ENCODE results near the gene RIPPLY1. TPM values are rescaled to one million over a fixed set of nuclear protein-coding genes. Genes with fewer than 3 reads are reported as not detected.

Gene RIPPLY1
- polyA plus RNA-seq, 1 of the 3 experiments (the other 2 are of a cell fraction): 0.08 TPM

GRCh38 chrX:106952089-106952488 lies 48.9 kb upstream of the RIPPLY1 start:
- Histone ChIP-seq H3K27ac (ENCODE audit: low read depth in 2 of 2, low read length in 1 of 2) (no peak overlapping the region), H3K36me3 (replicated peaks in 1 of 2; ENCODE audit: control insufficient read depth in 1 of 2, insufficient read depth in 2 of 2, low read length in 1 of 2) (no peaks in the 10 kb centered on the region), H3K9me2 (no peaks in the 10 kb centered on the region), H3K9ac (no peak overlapping the region), H2AFZ (ENCODE audit: low read depth) (no peak overlapping the region), H3K9me3 (no peaks in the 10 kb centered on the region), H3K4me1 (ENCODE audit: control insufficient read depth in 1 of 2, insufficient read depth in 2 of 2, low read depth in 1 of 2, low read length in 1 of 2) (peaks cover 3 to 4% of the 10 kb centered on the region in 2 experiments; a peak in 2 of 4 replicates), H3K4me3 (ENCODE audit: low read depth in 2 of 2, low read length in 1 of 2) (no peak overlapping the region), H3K4me2 (no peak overlapping the region), H3F3A (replicated peaks; ENCODE audit: insufficient read depth) (peaks cover 6% of the 10 kb centered on the region), H4K20me1 (ENCODE audit: insufficient read depth) (no peaks in the 10 kb centered on the region), H3K27me3 (ENCODE audit: insufficient read depth) (peaks cover 3% of the 10 kb centered on the region; the same call in 1 of the 2 replicates), H3K79me2 (ENCODE audit: insufficient read depth) (no peaks in the 10 kb centered on the region)
- 42% methylated on average over 3 of the region's 3 CpGs for WGBS (ENCODE audit: low lambda C conversion rate)
- DNase-seq: no peak
- TF ChIP-seq FOXM1 (IDR thresholded peaks at IDR 0.05; ENCODE audit: low read depth) (no peak), REST (IDR thresholded peaks at IDR 0.05; ENCODE audit: low read depth, low read length) (no peak), MAX (IDR thresholded peaks at IDR 0.05; ENCODE audit: low read depth) (no peak), TEAD4 (IDR thresholded peaks at IDR 0.05; ENCODE audit: borderline replicate concordance, insufficient read depth) (no peak)
- POLR2A ChIA-PET: no interaction called here
- CTCF ChIA-PET: interaction anchor here (0.6 to 1.5 kb wide), 5 partner anchors 10 to 58 kb away, joined by 3 to 8 read pairs (median 5); no protein-coding TSS in a partner anchor

GRCh38 chrX:106951230-106951629 lies 48.1 kb upstream of the RIPPLY1 start:
- Histone ChIP-seq H4K20me1 (ENCODE audit: insufficient read depth) (no peaks in the 10 kb centered on the region), H3F3A (replicated peaks; ENCODE audit: insufficient read depth) (peaks cover 6% of the 10 kb centered on the region), H3K27me3 (ENCODE audit: insufficient read depth) (peaks cover 3% of the 10 kb centered on the region; the same call in 1 of the 2 replicates), H2AFZ (ENCODE audit: low read depth) (no peak overlapping the region), H3K79me2 (ENCODE audit: insufficient read depth) (no peaks in the 10 kb centered on the region), H3K4me3 (ENCODE audit: low read depth in 2 of 2, low read length in 1 of 2) (no peak overlapping the region), H3K9me2 (no peaks in the 10 kb centered on the region), H3K4me2 (no peak overlapping the region), H3K9me3 (no peaks in the 10 kb centered on the region), H3K27ac (ENCODE audit: low read depth in 2 of 2, low read length in 1 of 2) (no peak overlapping the region), H3K36me3 (replicated peaks in 1 of 2; ENCODE audit: control insufficient read depth in 1 of 2, insufficient read depth in 2 of 2, low read length in 1 of 2) (no peaks in the 10 kb centered on the region), H3K9ac (no peak overlapping the region), H3K4me1 (ENCODE audit: control insufficient read depth in 1 of 2, insufficient read depth in 2 of 2, low read depth in 1 of 2, low read length in 1 of 2) (peaks cover 3 to 4% of the 10 kb centered on the region in 2 experiments; a peak in 2 of 4 replicates)
- ChIA-PET POLR2A (no interaction called here), CTCF (interaction anchor here (1.2 kb wide), 1 partner anchor 57 kb away, joined by 6 read pairs; no protein-coding TSS in a partner anchor)
- WGBS (ENCODE audit: low lambda C conversion rate): 64% methylated on average over 6 of the region's 6 CpGs
- no peak for DNase-seq
- TF ChIP-seq TCF12 (IDR thresholded peaks at IDR 0.05) (no peak), RFX5 (IDR thresholded peaks at IDR 0.05; ENCODE audit: low read length) (no peak), CHD2 (IDR thresholded peaks at IDR 0.05; ENCODE audit: low read length, partially characterized antibody) (no peak), CTCF (IDR thresholded peaks at IDR 0.05) (no peak), MEF2A (IDR thresholded peaks at IDR 0.05; ENCODE audit: borderline replicate concordance, low read depth) (no peak), SMC3 (IDR thresholded peaks at IDR 0.05; ENCODE audit: low read depth, low read length) (no peak), FOXJ3 (CRISPR knock-in tag; IDR thresholded peaks at IDR 0.05) (no peak), GABPA (IDR thresholded peaks at IDR 0.05; ENCODE audit: low read depth) (no peak), FOSL2 (IDR thresholded peaks at IDR 0.05; ENCODE audit: borderline replicate concordance, low read depth) (no peak), GATA2 (CRISPR knock-in tag; IDR thresholded peaks at IDR 0.05) (no peak), POLR2AphosphoS5 (IDR thresholded peaks at IDR 0.05; ENCODE audit: low read depth, low read length) (no peak), JUND (IDR thresholded peaks at IDR 0.05) (no peak), REST (IDR thresholded peaks at IDR 0.05; ENCODE audit: low read depth, low read length) (no peak), RCOR1 (IDR thresholded peaks at IDR 0.05; ENCODE audit: low read length) (no peak), TAF1 (IDR thresholded peaks at IDR 0.05; ENCODE audit: borderline replicate concordance, low read depth, low read length) (no peak), RXRA (IDR thresholded peaks at IDR 0.05; ENCODE audit: borderline replicate concordance, low read depth) (no peak), TEAD4 (IDR thresholded peaks at IDR 0.05; ENCODE audit: borderline replicate concordance, insufficient read depth) (no peak)

Data from SK-N-SH (cell line).